Putamen (tissue), 1 donor: ENCODE measurements around the gene CDKAL1.

Experiments
- DNase-seq: peaks from one replicate; pipeline ENCODE4 v3.0.0-alpha.2; 2016; ENCODE audit warnings: low spot score

CDKAL1 gene

GRCh38 chr6:21142741-21143140 is 608.5 kb downstream of the CDKAL1 start:
- DNase-seq, result no peak

DNA sequence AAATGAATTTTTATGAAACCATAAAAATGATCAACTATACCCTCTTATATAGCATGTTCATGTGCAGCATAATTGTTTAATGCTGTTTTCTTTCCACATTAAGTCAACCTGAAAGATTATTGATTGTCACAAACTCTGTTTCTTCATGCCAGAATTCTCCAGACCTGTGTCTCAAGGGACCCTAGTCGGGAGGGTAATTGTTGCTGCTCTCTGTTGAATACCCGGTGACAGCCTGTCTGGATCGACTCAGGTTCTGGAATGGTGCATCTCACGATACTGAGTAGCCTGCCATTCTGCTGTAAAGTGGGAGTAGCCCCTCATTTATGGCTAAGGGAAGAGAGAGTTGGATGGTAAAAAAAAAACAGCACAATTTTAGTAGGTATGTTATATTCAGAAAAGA is 609.4 kb downstream of the CDKAL1 start:
- no peak for DNase-seq

DNA sequence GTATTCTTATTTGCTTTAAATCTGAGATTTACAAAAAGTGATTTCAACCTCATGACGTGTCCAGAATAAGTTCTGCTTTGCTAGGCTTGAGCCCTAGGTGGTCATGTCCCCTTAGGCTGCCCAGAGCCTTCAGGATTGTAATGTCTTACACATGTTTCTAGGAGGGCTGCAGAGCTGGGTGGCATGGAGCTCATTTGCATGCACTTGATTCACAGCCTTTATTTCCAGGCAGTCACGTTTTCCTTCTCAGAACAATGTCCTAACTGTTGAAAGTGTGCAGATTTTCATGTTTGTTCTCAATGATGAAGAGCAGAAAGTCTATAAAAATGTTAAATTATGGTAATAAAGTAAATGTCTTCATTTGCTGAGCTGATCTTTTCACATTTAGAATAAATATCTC is 610.7 kb downstream of the CDKAL1 start:
- no peak for DNase-seq

DNA sequence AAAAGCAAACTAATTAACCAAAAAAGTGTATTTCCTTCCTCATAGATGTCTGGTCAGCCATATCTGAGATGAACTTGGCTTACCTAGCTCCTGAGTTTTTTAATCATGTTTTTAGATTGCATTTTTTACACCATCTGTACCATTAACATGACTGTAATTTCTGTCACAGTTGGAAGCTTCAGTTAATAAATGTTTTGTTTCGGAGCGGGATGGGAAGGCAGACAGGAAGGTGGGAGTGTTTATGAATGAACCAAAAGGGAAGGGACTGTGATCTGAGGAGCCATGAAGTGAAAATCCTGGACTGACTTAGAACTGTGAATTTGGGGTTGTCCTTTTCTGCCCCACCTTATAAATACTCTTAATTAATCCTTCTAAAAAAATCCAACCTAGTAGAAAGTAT is 613.7 kb downstream of the CDKAL1 start:
- no peak for DNase-seq

DNA sequence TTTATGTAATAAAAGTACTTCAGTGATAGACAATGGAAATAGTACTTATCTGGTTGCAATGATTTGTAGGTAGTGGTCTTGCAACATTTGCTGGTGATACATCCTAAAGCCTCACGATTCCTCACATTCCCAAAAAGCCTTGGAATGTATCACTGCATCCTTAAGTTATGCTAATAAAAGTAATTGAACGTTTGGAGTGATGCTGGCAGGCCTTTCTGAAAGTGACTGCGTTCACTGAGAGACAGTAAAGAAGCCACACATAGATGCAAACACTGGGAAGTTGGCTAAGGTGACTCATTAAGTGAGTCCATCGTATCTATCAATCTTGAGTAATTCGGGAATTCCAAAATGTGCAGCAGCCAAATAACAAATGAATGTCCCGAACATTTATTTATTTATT is 615.2 kb downstream of the CDKAL1 start:
- no peak for DNase-seq

DNA sequence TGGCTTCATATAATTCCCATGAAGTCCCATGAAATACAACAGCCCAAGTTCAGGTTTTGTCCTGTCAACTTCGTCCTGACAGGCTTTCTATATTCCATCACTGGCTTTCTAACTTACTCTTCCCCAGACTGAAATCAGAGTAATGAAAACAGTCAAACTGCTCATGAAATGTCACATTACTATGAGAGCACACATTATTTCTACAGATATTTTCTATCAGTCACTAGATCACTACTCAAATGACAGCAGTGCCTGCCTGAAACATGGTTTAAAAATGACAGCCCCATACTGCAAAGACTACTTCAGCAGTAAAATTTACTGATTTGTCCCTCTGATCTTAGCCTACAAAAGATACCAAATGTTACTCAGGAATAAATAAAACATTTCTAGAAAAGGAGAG is 616.4 kb downstream of the CDKAL1 start:
- no peak for DNase-seq

- peak; percentile 50 for DNase-seq
Observed at GRCh38 chr6:21151119-21151518, 616.9 kb downstream of the CDKAL1 start.

GRCh38 chr6:21151530-21151929 is 617.3 kb downstream of the CDKAL1 start:
- no peak for DNase-seq

- DNase-seq, result no peak
Observed at GRCh38 chr6:21157186-21157929, 623.1 kb downstream of the CDKAL1 start.

DNA sequence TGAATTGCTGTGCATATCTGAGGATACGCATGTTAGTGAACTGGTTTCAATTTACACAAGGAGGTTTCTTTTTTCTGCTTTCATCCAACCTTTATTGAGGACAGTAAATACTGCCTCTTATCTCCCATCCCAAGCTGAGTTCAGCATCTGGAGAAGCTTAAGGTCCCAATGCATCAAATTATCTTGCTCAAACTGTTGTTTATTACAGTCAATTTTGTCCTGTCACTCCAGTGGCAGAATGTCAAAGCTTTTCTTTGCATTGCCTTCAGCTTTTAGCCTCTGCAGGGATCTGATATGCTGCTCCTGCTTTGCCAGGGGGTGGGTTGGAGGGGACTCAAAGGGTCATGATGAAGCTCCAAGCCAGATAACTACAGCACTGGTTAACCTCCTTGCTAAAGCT is 623.9 kb downstream of the CDKAL1 start:
- DNase-seq, result no peak

- DNase-seq, result no peak
Observed at GRCh38 chr6:21158873-21159272, 624.6 kb downstream of the CDKAL1 start.

DNA sequence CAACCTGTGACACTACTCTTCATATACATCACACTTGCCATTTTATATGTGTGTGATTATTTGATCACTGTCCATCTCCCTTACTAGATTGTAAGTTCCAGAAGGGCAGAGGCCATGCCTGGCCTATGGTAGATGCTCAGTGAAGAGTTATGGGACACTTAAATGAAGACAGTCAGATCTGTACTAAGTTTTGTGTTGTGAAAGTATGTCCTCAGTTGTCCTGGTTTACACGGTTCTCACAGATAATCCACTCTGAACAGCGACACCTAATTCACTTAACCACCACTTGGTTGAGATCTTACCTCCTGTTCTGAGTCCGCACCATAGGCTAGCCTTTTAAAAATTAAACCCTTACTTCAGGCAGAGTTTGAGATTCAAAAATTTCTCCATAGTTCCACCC is 625.2 kb downstream of the CDKAL1 start:
- DNase-seq, result no peak

- no peak for DNase-seq
Observed at GRCh38 chr6:21161707-21162106, 627.5 kb downstream of the CDKAL1 start.

DNA sequence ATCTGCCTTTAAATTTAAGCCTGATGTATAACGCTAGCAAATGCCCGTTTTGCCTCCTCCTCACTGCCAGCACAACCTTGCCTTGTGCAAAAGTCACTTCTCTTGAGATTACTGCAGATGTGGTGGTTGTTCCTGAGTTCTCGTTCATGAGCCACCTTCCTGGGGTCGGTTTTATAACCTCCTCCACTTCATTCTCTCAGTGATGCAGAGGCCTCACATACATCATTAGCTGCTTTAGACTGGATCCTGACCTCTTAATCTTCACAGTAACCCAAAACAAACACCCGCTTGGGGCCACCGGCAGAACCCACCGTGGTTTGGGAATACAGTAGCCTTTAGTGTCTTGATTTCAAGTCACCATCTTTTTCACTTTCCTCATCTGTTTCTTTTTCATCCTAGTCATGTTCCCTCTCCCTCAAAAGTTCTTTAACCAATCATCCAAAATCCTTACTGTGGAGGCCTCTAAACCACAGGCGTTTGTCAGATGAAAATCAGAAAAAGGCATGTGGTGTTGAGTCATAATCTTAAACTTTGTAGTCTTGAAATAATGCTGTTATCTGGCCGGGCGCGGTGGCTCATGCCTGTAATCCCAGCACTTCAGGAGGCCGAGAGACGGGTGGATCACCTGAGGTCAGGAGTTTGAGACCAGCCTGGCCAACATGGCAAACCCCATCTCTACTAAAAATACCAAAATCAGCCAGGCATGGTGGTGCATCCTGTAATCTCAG is 629.0 kb downstream of the CDKAL1 start:
- no peak for DNase-seq

- DNase-seq, result no peak
Observed at GRCh38 chr6:21163838-21164180, 629.6 kb downstream of the CDKAL1 start.

- DNase-seq, result no peak
Observed at GRCh38 chr6:21164768-21165326, 630.6 kb downstream of the CDKAL1 start.

DNA sequence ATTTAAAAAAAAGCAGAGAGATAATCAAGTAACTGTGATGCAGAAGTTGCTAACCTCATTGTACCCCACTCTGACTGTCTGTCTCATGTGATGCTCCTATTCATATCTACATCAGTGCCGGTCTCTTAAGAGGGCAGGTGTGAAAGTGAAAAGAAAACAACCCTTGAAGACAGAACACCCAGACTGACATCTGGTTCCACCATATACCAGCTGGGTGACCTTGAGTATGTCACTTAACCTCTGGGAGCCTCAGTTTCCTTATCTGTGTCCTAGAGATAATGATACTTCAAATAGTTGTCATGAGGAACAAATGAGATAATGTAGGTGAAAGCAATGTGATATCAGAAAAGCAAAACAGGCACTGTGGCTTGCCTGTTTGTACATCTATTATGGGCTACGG is 632.5 kb downstream of the CDKAL1 start:
- no peak for DNase-seq

DNA sequence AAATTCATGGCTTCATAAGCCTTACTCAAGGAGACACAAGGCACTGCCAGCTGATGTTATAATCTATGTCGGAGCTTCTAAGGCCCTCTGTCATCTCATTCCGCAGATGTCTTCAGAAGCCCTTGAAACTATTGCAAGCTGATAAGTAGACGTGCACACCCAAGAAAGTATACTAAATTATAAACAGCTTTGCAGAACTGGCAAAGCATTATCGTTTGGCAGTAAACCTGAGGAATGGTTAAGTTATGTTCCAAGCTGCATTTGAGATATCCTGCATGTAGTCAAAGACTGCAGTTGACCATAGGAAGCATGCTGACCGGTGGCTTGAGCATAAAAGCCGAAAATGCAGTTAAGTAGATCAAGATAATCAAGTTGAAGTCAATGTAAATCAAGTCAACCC is 633.5 kb downstream of the CDKAL1 start:
- no peak for DNase-seq

- DNase-seq, result no peak
Observed at GRCh38 chr6:21171801-21172200, 637.5 kb downstream of the CDKAL1 start.

DNA sequence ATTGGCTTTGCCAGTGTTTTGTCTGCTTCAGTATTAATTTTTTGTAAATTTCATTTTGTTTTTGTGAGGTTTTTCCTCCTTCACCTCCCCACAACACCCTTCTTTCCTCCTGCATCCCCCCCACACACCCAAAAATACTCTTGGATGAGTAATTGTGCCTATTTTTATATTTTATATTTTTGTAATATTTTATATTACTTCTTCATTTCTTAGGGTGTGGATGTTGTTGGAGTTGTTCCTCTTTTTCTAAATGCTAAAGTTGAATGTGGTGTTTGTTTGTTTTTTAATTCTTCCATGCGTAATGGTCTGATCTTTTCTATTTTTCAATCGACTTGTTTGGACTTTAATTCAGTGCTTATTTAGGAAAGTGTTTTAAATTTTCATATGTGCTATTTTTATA is 638.8 kb downstream of the CDKAL1 start:
- DNase-seq, result no peak

- DNase-seq, result no peak
Observed at GRCh38 chr6:21173678-21174077, 639.4 kb downstream of the CDKAL1 start.

DNA sequence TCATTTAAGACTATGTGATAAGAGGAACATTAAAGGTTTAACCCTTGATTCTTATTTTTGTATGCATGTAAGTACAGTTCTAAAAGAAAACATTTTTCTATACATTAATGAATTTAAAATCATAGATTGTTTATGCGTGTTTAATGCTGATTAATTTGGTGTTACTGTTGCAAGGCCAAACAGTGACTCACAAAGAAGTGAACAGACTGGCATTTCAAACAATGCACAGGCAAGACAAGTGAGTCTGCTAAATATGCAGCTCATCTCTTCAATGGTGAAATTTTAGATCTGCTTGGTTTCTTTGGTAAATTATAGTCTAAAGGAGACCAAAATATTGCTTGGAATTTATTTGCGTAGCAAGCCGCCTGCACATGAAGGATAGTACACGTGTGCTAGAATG is 641.9 kb downstream of the CDKAL1 start:
- no peak for DNase-seq

DNA sequence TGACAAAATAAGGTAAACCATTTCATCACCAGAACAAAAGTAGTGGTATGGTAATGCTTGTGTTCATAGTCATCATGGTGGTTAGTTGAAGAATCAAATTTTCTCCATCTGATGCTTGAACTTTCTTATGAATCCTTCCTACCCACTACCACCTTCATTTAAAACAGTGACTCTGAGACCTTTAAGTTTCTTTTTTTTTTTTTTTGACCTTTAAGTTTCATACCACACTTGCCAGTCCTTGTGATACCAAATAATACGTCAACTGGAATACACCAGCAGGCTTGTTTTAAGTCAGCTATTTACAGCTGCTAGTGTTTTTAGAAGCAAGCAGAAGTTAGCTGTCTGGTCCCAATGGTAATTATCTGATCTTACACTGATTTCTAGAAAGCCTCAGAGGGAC is 645.9 kb downstream of the CDKAL1 start:
- no peak for DNase-seq
